Stimulated activated CD4-positive, alpha-beta T cell treated with anti-CD3 and anti-CD28 coated beads, Interleukin-15, amount 100 ng/mL, for 1 hour (primary cell): ENCODE data around the gene EZR.
"Not testable (repeated sequence)": the region's sequence is repeated elsewhere in the genome, so short reads cannot be mapped to it uniquely, and the experiment has no call there.

Source experiments
- DNase-seq, 2 donors: peaks; one replicate each; pipeline ENCODE4 v3.0.0-alpha.2; 2020; ENCODE audit warnings: low read depth in 1 of 2, low spot score in 1 of 2

The EZR gene

DNA sequence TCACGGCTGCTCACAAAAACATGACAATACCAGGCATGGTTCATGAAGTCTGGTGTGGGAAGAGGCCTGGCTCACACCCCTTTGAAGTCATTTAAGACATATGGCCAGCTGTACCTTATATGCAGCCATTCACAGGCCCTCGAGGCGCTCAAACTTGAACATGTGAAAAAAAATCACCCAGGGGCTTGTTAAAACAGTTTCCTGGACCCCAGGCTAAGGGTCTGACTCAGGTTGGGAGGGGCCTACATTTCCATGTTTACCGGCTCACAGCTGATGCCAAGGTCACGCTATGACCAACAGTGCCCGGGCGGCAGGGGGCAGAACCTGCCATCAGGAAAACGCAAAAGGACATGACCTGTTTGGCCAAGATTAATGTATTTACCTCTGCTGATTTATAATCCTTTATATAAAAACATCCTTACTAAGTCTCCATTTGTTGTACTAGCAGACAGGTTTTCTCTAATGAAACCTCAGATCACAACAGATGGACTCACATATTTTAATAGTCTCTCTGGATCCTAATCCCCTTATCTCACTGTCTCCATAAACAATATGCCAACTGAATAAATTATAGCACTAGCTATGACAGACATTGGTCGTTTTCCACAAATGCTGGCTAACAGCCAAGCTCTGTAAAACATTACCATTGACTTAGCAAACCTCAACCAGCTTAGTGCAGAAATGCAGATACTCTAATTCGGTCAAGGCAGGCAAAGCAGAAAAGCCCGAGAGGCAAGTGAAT lies 19.9 kb downstream of the EZR start:
- DNase-seq = no peak

DNA sequence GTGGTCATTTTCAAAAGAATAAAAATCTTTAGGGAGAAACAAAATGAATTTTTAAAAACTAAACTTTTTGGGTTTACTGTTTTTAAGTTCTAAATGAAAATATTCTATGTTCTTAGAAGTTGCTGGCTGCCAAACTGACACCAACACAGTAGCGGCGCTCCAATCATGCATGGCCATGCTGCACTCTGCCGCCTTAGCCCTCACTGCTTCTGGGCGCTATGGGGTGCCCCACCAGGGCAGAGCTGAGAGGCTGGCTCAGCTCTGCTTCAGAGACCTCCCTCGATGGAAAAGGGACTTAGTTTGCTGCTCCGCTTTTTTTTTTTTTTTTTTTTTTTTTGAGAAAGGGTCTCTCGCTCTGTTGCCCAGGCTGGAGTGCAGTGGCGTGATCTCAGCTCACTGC lies 20.9 kb downstream of the EZR start:
- no peak for DNase-seq

DNA sequence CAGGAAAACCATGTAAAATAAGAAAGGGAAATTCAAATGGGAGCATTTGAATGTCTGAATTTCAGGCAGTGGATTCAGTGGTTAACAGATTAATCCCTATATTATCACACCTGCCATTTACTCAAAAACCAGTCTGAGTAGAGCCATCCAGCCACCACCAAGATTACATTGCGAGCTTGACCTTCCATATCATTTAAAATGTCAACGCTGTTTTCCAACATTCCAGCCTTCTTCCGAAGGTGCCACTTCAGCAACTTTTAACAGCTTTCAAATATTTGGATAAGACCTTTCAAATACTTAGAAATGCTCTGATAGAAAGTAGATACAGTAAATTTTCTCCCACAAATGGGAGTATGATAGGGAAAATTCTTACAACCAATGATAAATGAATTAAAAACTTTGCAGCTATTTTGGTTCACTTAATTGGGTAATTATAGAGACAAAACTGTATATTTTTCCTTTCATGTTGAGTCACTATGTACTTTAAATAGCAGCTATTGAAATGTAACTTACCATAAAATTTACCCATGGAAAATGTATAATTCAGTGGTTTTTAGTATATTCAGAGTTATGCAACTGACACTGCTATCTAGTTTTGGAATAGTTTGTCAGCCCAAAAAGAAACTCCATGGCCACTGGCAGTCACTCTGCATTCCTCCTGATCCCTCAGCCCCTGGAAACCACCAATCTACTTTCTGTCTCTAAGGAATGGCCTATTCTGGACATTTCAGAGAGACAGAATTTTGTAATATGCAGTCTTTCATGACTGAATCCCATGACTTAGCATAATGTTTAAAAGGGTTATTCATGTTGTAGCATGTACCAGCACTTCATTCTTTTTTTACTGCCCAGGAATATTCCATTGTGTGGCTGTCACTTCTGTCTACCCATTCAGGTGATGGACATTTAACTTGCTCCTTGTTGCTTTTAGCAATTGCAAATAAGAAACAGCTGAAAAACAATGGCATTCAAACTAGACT lies 21.5 kb downstream of the EZR start:
- no peak for DNase-seq

DNA sequence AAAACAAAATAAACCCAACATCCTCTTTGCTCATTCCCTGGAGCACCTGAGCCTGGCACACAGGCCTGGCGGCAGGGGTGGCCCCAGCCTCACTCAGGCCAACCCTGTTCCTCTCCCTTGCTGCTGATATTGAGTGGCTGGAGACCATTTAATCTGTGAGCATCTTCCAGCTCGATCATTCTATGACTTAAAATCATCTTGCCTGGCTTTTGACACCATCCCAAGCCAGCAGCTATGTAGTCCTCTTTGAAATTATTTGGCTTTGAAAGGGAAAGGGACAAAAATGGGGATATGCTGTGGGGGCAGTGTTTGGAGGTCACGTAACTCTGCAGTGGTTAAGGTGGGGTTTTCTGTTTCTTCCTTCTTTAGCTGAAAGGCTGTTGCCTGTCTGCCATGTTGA lies 22.8 kb downstream of the EZR start:
- DNase-seq = no peak

DNA sequence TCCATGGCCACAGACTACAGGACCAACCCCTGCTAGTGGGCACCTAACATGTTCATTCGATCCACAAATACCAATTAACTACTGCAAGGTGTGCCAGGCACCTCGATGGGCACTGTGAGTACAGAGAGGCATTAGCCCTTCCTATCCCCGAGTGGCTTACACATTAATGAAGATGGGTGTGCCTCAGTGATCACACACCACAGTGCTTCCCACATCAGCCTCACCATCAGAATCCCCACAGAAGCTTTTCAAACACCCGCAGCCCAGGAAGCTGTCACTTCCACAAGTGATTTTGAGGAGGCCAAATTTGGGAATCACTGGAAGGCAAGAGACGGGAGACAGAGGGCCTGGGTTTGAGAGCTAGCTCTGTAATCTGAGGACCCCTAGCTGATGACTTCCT lies 23.7 kb downstream of the EZR start:
- no peak for DNase-seq

DNA sequence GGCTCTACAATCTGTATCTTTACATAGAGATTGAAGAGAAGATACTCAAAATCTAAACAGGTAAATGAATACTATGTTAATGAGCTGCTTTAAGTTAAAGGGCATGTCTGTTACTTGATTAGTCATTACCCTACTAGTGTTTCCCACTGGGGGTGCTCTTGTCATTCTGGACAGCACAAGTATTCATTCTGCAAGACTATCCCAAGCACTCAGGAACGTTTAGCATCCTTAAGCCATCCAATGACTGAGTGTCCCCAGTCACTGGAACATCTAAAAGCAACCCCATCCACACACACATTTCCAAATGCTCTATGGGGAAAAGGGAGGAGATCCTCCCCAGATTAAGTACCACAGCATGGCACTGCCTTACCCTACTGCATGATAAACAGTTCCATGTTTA lies 25.7 kb downstream of the EZR start:
- DNase-seq = no peak

DNA sequence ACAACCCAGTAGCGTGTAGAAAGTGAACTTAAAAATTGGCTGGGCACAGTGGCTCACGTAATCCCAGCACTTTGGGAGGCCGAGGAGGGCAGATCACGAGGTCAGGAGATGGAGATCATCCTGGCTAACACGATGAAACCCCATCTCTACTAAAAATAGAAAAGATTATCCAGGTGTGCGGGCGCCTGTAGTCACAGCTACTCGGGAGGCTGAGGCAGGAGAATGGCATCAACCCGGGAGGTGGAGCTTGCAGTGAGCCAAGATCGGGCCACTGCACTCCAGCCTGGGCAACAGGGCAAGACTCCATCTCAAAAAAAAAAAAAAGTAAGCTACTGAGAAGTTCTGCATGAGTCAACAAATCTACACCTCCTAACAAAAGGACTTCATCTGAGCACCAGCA lies 26.7 kb downstream of the EZR start:
- not testable (repeated sequence) for DNase-seq

DNA sequence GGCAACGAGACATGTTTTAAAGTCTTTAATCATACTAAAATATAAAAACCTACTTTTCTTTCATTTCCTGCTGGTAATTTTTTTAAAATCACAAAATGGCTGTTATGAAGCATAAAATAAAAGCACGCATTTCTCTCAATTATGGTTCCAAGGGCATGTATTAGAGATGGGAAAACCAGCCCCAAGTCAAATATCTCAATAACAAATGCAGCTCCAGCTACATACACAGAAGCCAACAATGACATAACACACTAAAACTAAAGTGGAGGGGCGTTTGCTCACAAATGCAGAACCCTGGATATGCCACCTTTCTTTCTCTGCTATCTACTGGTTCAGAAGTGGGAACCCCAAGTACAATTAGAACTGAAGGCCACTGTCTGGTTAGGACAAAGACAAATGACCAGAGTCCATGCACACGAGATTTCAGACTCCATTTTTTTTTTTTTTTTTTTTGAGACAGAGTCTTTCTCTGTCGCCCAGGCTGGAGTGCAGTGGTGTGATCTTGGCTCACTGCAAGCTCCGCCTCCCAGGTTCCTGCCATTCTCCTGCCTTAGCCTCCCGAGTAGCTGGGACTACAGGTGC lies 27.8 kb downstream of the EZR start:
- no peak for DNase-seq

DNA sequence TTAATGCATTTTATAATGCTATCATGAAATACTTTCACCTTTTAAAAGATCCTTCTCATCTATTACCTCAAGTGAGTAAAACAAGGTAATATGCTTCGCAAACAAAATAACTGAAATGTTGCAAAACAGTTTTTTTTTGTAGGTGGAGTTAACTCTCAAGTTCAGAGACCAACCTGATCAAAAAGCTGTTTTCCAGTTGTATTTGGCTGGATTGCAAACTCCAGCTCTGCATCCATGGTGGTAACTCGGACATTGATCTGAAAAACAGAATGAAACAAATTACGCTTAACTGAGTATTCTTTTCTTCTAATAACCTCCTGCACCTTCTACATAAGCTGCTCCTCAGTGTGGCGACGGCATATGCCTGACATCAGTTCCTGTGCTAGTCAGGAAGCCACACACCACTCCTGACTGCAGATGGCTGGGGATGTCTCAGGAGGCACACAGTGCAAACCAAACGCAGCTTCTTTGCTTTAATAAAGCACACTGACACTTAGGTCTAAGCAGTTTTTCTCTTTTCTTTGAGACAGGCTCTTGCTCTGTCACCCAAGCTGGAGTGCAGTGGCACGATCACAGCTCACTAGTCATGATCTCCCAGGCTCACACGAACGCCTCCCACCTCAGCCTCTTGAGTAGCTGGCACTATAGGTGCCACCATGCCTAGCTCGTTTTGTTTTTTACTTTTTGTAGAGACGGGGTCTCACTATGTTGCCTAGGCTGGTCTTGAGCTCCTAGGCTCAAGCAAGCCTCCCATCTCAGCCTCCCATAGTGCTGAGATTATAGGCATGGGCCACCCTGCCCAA lies 29.9 kb downstream of the EZR start:
- no peak for DNase-seq

DNA sequence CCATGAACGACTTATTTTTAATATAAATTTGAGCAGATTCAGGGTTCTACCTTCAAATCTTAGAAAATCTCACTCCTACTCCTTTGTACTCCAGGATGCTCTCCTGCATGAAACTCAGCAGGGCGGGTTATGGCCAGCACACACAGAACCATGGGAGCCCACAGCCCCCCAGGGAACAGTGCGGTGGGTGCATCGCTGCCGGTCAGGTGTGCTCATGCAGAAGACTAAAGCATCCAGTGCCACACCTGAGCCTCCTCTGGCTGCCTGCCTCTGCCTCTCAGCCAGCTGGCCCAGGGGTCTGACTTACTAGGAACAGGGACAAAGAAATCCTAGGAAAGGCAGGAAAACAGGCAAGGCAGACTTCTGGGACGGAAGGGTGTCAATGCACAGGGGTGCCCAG lies 31.8 kb downstream of the EZR start:
- no peak for DNase-seq

DNA sequence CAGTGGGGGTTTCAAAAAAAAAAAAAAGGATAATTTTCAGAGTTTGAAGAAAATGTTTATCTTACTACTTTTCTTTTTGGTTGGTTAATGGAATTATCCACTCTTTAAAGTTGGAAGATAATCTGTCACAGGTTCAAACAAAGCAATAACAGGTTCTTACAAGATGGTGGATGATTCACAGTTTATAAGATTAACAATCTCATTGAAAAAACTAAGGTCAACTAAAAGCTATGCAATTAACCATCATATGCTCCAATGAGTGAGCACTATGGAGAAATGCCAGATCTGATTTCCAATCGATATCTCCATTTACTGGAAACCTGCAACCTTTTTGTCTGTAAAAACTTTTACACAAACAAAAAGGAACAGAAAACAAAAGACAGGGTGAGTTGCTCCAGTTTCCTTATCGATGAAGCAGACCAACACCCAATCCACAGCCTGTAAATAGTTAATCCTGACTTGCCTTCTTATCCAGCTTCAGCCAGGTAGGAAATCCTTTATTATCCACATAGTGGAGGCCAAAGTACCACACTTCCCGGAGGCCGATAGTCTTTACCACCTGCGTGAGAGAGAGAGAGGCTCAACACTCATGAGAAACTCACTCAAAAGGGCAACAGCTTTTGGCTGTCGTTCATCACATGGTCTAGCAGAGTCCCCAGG lies 32.4 kb downstream of the EZR start:
- DNase-seq = no peak

DNA sequence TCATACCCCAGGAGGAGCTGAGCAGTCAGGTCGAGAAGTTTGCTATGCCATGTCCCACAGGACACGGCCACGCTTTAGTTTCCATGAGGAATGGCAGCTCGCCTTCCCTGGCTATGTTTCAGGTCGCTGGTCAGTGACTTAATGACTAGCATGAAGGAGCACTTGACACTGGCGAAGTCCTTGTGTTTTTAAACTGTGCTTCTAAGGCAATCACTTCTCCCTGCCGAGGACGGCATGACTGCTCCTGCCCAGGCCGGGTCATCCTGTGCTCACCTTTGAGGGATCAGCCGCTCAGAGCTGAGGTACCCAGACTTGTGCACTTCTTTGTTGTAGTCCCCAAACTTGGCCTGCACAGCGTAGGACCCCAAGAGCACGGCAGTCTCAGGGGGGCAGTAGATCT lies 34.1 kb downstream of the EZR start:
- no peak for DNase-seq

DNA sequence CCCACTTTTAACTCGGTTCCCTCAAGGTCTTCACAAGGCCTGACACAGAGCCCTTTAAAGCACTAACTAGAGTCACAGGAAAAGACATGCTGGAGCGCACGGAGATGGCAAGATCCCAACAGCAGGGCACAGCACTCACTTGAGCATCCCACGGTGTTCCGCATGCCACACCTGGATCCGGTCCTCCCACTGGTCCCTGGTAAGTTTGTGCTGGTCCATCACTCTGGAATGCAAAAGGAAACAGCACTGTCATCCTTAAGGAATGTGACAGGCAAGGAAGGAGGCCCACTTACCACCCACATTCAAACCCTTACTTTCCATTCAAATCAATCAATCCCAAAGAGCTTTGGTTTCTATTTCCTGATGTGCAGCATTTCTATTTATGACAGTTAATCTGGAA lies 34.7 kb downstream of the EZR start:
- DNase-seq = no peak

DNA sequence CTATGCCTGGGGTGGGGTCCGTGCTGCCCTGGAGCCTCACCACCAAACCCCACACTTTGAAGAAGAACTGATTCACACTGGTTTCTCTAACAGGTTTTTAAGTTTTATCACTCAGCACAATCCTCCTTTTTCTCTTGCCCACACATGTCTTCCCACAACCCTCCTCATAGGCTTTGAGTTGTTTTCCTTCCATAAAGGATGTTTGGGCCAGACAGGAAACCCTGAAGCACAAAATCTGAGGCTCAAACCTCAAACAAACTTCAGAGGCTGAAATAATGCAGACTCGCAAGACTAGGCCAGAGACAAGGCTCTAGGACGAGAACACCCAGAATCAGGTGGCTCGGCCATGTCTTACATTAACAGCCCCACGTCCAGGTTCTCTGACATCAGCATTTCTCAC lies 35.3 kb downstream of the EZR start:
- DNase-seq = no peak

DNA sequence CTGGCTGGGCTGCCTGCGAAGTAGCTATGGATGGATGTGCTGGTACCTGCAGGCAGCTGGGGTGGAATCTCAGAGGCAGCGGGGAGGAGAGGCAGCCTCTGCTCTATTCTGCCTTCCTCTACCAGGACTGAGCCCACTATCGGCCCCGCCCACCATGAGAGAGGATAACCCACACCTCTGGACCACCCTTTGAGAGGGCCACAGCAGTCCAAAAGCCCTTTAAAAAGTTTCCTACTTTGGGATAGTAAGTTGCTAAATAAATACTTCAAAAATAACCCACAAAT lies 36.1 kb downstream of the EZR start:
- DNase-seq = no peak

DNA sequence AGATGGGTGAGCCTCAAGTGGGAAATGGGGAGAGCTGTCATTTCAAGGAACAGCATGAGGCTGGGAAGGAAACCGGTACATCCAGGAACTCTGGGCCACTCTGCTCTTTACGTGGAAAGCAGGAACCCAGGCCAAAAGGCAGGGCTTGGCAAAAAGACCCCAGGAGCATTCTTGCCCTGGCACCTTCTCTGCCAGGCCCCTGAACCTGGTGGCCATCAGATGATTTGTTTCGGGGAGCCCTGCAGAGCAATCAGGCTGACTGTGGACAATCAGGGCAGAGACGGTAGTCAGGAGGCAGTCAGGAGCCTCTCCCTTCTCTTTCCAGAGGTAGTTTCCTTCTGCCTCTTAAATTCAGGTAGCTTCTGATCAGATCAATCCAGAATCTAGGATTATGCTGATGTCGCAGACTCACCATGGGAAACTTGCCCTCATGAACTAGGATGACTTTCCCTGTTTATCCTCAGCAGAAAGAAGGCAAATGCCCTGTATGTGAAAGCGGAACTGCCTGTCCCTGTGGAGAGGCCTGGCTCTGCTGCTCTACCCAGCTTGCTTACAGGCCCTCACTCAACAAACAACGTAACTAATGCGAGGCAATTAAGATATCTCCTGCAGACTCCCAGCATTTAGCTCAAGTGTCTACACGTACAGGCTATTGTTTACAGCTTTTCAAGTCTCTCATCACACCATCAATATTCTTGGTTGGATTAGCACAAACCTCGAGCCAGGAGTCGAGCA lies 36.6 kb downstream of the EZR start:
- no peak for DNase-seq

DNA sequence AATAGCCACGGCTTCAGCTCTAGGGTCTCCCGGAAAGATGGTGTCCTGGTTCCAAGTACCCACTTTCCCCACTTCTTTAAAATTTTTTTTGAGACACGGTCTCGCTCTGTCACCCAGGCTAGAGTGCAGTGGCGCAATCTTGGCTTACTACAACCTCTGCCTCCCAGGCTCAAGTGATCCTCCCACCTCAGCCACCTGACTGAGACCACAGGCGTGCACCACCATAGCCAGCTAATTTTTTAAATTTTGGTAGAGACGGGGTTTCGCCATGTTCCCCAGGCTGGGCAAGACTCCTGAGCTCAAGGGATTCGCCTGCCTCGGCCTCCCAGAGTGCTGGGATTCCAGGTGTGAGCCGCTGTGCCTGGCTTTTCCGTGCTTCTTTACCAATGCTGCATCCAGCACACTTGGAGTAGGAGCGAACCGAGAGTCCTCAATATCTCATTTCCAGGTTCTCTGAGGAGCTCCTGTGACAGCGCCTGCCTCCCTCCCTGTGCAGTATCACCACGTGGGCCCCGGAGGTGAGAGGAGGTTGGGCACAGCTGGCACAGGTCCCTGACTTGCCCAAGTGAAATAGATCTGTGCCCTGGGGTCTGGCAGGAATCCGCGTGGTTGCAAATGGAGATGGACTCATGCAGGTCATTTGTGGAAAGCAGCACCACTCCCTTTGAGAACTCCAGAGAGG lies 37.3 kb downstream of the EZR start:
- no peak for DNase-seq

DNA sequence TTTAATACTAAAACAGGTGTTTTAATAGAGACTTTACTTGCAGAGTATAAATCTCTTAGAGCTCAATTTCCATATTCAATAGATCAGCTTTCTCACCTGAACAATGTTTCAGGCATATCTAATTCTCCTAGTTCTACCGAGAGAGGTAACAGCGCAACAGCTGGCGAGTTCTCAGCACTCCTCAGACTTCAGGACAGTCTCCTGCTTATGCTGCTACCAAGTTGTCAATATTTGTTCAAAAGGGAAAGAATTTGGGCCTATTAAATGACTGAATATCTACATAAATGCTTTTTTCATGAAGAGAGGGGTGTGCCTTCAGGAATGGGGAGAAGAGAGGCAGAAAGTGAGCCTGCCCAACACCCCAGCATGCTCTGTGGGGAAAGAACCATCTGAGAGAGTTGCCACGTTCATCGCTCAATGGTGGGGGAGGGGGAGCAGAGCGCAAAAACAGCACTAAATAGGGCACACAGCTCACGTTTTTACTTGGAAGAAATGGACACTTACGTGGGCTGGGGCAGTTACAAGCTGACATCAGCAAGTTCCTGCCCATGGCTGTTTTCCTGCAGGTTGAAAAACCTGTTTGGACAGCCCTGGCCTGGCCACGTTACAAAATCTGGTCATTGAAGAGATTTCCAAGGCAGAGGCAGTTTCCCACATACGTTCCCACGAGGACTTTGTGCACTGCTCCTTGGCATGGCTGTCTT lies 38.0 kb downstream of the EZR start:
- DNase-seq = no peak

DNA sequence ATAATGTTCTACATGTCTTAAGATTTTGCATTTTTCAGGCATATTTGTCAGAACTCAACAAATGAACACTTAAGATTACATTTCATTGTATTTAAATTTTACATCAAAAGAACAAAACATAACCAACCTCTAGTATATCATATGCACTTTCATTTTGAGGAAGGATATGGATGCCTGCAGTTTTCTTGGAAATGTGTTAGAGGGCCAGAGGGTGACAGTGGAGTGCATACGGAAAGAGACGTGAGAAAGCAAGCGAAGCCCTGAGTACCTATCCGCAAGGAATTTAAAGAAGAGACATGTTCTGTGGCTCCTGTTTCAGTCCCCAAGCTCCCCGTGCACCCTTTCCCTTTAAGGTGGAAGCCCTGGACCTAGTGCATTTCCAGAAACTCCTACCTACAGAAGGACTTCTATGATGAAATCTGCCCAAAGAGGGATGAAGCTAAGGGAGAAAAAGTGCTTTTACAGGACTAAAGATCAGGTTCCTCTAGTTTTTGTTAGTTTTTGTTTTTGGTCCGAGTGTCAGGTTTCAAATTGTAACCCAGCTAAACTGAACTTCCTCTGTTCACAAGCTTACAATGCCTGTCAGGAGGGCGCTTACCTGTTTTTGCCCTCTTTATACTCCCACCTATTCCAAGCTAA lies 38.8 kb downstream of the EZR start:
- DNase-seq = no peak
